Ascending aorta (tissue), 2 donors: Measurements from ENCODE around the gene NKD1. TPM values are rescaled to one million over a fixed set of nuclear protein-coding genes. Genes with fewer than 3 reads are reported as not detected.

Experiments used
- DNase-seq, 2 donors: peaks; one replicate each; pipeline ENCODE4 v3.0.0-alpha.2; 2019; ENCODE audit warnings: low spot score in 2 of 2
- H3K27ac ChIP-seq, 2 donors: fragments of 200-600 bp; sonication (generic); one replicate each; pipeline ENCODE4 v1.5.1; 2016 to 2017; ENCODE audit warnings: mild to moderate bottlenecking in 1 of 2
- H3K27me3 ChIP-seq: fragments of 200-600 bp; sonication (generic); one replicate; pipeline ENCODE4 v1.5.1; 2017
- H3K36me3 ChIP-seq, 2 donors: fragments of 200-600 bp; sonication (generic); one replicate each; pipeline ENCODE4 v1.5.1; 2016
- H3K4me1 ChIP-seq, 2 donors: fragments of 200-600 bp; sonication (generic); one replicate each; pipeline ENCODE4 v1.5.1; 2016 to 2017; ENCODE audit warnings: mild to moderate bottlenecking in 1 of 2
- H3K4me3 ChIP-seq, 2 donors: fragments of 200-600 bp; sonication (generic); one replicate each; pipeline ENCODE4 v1.5.1; 2016 to 2017; ENCODE audit warnings: mild to moderate bottlenecking in 1 of 2
- H3K9me3 ChIP-seq, 2 donors: fragments of 200-600 bp; sonication (generic); one replicate each; pipeline ENCODE4 v1.5.1; 2016
- CTCF ChIP-seq, 3 experiments: fragments of 200-600 bp in 2 of 3; fragments of 450-650 bp in 1 of 3; sonication (generic) in 2 of 3; IDR thresholded peaks; one replicate each; pipeline ENCODE4 v1.5.1; 2016 to 2019; ENCODE audit warnings: antibody characterized with exemption in 3 of 3, mild to moderate bottlenecking in 1 of 3, moderate library complexity in 1 of 3
- intact Hi-C: fragments of 100-400 bp; cut with DNase I; formaldehyde crosslinking; loops from one replicate; pipeline ENCODE4 v1.15.1; 2023
- total RNA-seq: library from RNA; depleted of rRNA; stranded (reverse); fragments of >200 nt; gene quantifications from one replicate; pipeline ENCODE4 v1.1.0, GENCODE V29; 2016

NKD1 gene
- total RNA-seq, 1 donor from 2014 or later, result 33.2 TPM

- peaks cover 10 to 30% of the 10 kb centered on the region in 2 donors for H3K4me1 ChIP-seq
- H3K27me3 ChIP-seq, result no peaks in the 10 kb centered on the region
- H3K4me3 ChIP-seq, result no peak overlapping the region
- peaks cover 11 to 17% of the 10 kb centered on the region in 2 donors for H3K36me3 ChIP-seq
- DNase-seq, result no peak
- no peaks in the 10 kb centered on the region for H3K9me3 ChIP-seq
- TF ChIP-seq CTCF (IDR thresholded peaks at IDR 0.05), result no peak
- no peak overlapping the region for H3K27ac ChIP-seq
- intact Hi-C loops, result no loop called here
Measured at GRCh38 chr16:50615891-50616290, 67.7 kb downstream of the NKD1 start.

DNA sequence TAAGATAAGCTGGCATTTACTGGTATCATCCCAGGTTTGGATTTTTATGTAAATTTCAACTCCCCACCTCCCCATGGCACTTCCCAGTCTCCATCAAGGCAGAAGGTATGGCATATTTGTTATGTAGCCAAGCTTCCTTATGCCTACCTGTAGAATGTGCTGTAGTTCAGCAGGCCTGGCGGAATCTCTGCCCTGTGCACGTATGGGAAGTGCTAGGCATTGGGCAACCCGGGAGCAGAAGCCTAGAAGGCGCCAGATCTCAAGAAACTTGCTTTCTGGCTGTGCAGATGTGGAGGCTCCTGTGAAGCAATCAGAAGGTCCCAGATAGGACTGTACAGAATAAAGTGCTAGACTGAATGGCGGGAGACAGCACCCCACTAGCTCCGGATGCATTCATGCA is 68.2 kb downstream of the NKD1 start:
- H3K4me1 ChIP-seq, result peaks cover 10 to 30% of the 10 kb centered on the region in 2 donors
- no peak overlapping the region for H3K4me3 ChIP-seq
- H3K27me3 ChIP-seq, result no peaks in the 10 kb centered on the region
- no peaks in the 10 kb centered on the region for H3K9me3 ChIP-seq
- H3K27ac ChIP-seq, result no peak overlapping the region
- intact Hi-C loops, result no loop called here
- no peak for DNase-seq
- no peak for TF ChIP-seq CTCF (IDR thresholded peaks at IDR 0.05)
- H3K36me3 ChIP-seq, result peaks cover 11 to 22% of the 10 kb centered on the region in 2 donors

DNA sequence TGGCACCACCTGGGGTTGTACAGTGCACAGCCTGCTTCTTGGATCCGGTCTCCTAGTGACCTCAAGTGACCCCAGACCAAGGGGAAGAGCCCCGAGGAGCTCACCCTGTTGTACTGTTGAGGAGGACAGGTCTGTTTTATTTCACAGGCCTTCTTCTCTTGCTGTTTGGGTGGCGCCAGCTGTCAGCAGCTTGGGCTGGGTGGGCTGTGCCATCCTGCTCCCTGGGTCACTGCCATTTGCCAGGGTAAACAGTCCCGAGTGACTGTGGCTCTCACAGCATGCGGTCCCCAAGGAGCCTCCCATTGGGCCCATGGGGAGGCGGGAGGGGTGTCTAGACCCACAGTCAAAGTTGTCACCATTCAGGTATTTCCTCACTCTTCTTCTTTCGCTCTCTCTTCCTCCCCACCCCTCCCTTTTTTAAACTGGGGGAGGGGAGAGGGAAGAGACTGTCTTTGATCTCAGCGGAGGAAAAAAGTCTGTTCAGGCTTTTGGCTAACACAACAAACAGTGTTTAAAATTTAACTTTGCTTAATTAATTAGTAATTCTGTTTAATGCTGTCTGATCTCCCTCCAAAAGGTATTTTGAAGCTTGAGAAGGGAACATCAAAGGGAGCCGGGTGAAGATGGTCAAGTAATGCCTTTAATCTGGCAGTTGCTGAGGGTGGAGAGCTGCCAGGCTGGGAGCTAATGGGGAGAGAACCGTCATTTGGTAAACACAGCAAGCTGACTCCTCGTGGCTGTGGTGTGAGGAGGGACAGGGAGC is 68.9 kb downstream of the NKD1 start:
- TF ChIP-seq CTCF (IDR thresholded peaks at IDR 0.05), result no peak
- no peak for DNase-seq
- no peak overlapping the region for H3K27ac ChIP-seq
- intact Hi-C loops, result no loop called here
- peaks cover 10 to 30% of the 10 kb centered on the region in 2 donors for H3K4me1 ChIP-seq
- H3K9me3 ChIP-seq, result no peaks in the 10 kb centered on the region
- H3K36me3 ChIP-seq, result peaks cover 11 to 26% of the 10 kb centered on the region in 2 donors
- no peaks in the 10 kb centered on the region for H3K27me3 ChIP-seq
- H3K4me3 ChIP-seq, result no peak overlapping the region

GRCh38 chr16:50617646-50618184 is 69.5 kb downstream of the NKD1 start:
- Histone ChIP-seq H3K4me1 (peaks cover 10 to 28% of the 10 kb centered on the region in 2 donors), H3K9me3 (no peaks in the 10 kb centered on the region), H3K4me3 (no peak overlapping the region), H3K27ac (no peak overlapping the region), H3K27me3 (no peaks in the 10 kb centered on the region), H3K36me3 (peaks cover 11 to 28% of the 10 kb centered on the region in 2 donors)
- intact Hi-C loops, result no loop called here
- TF ChIP-seq CTCF (IDR thresholded peaks at IDR 0.05), result no peak
- no peak for DNase-seq

DNA sequence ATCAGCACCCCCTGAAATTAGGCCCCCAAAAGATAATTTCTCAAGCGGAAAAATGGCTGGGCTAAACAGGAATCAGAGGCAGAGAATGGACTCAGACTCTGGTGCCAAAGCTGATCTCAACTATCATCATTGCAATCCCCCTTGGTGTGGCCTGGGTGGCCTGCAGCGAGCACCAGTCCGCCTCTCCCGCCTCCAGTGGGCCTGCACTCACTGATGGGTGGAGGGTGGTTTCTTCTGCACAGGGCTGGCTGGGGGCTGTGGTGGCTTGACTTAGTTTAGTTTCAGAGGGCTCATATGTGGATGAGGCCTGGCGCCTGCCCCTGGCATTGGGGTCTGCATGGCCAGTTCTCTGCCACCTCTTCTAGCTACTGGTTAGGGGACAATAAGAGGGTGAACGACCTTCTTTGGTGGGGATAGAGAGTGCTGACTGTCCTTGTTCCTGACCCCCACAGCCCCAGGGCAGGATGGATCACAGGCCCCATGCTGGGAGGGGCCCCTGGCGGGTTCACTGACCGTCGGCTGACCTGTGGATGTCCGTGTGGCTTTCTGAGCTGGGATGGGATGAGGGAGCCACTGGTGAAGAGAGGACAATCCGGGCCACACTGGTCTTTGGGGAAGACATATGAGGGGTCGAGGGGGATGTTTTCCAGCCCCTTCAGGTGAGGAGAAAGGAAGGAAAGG is 70.2 kb downstream of the NKD1 start:
- Histone ChIP-seq H3K9me3 (no peaks in the 10 kb centered on the region), H3K27ac (no peak overlapping the region), H3K36me3 (peaks cover 11 to 33% of the 10 kb centered on the region in 2 donors), H3K4me1 (peaks cover 8 to 21% of the 10 kb centered on the region in 2 donors), H3K27me3 (no peaks in the 10 kb centered on the region), H3K4me3 (no peak overlapping the region)
- intact Hi-C loops, result no loop called here
- no peak for DNase-seq
- no peak for TF ChIP-seq CTCF (IDR thresholded peaks at IDR 0.05)
